ENCODE data around the gene EIF4E2. TPM values are rescaled to one million over a fixed set of nuclear protein-coding genes. Genes with fewer than 3 reads are reported as not detected.

EIF4E2 gene
- total and polyA plus RNA-seq, 2 experiments from 2014 or later: 53.2 to 85.5 TPM

GRCh38 chr2:232611559-232612218 is 61.2 kb downstream of the EIF4E2 start:
- peak; percentile 43 to 61 for DNase-seq (ENCODE audit: low read depth in 1 of 2, low spot score in 1 of 2)
- peak; percentile 89 for TF ChIP-seq CTCF (IDR thresholded peaks at IDR 0.05; ENCODE audit: low read depth, low read length)
- no peaks in the 10 kb centered on the region for H3K27me3 ChIP-seq
- H3K4me1 ChIP-seq (ENCODE audit: low read depth): no peaks in the 10 kb centered on the region
- no peaks in the 10 kb centered on the region for H3K9me3 ChIP-seq (ENCODE audit: low read depth)
- H3K27ac ChIP-seq: no peak overlapping the region
- no peak overlapping the region for H3K4me3 ChIP-seq
- H3K36me3 ChIP-seq: no peaks in the 10 kb centered on the region

DNA sequence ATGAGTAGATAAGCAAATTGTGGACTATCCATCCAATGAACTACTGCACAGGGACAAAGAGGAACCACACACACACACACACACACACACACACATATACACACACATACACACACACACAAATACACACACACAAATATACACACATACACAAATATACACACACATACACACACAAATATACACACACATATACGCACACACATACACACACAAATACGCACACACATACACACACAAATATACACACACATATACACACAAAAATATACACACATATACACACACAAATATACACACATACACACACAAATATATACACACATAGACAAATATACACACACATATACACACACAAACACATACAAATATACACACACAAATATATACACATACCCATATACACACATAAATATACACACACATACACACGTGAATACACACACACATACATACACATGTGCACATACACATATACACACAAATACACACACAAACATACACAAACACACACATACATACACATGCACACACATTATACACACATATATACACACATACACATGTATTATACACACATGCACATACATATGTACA is 63.1 kb downstream of the EIF4E2 start:
- Histone ChIP-seq H3K27me3 (no peaks in the 10 kb centered on the region), H3K27ac (no peak overlapping the region), H3K4me3 (no peak overlapping the region), H3K4me1 (ENCODE audit: low read depth) (no peaks in the 10 kb centered on the region), H3K36me3 (no peaks in the 10 kb centered on the region), H3K9me3 (ENCODE audit: low read depth) (no peaks in the 10 kb centered on the region)
- no peak for DNase-seq (ENCODE audit: low read depth in 1 of 2, low spot score in 1 of 2)
- TF ChIP-seq CTCF (IDR thresholded peaks at IDR 0.05; ENCODE audit: low read depth, low read length): no peak

GRCh38 chr2:232615339-232615738 is 64.8 kb downstream of the EIF4E2 start:
- Histone ChIP-seq H3K4me1 (ENCODE audit: low read depth) (no peaks in the 10 kb centered on the region), H3K9me3 (ENCODE audit: low read depth) (no peaks in the 10 kb centered on the region), H3K27me3 (no peaks in the 10 kb centered on the region), H3K27ac (no peak overlapping the region), H3K36me3 (no peaks in the 10 kb centered on the region), H3K4me3 (no peak overlapping the region)
- no peak for TF ChIP-seq CTCF (IDR thresholded peaks at IDR 0.05; ENCODE audit: low read depth, low read length)
- no peak for DNase-seq (ENCODE audit: low read depth in 1 of 2, low spot score in 1 of 2)

Other genes with a start within 250 kb of the EIF4E2 start
- gene ALPP, start 171.9 kb upstream of the EIF4E2 start, total RNA-seq: not detected in 2 replicates
- not detected in 2 replicates for gene ALPP, start 171.9 kb upstream of the EIF4E2 start, polyA plus RNA-seq
- not detected in 2 replicates for gene ALPG, start 143.8 kb upstream of the EIF4E2 start, total RNA-seq
- not detected in 2 replicates for gene ALPG, start 143.8 kb upstream of the EIF4E2 start, polyA plus RNA-seq
- gene ALPI, start 94.5 kb upstream of the EIF4E2 start, total RNA-seq: not detected in 2 replicates
- not detected in 2 replicates for gene ALPI, start 94.5 kb upstream of the EIF4E2 start, polyA plus RNA-seq
- 1.6 and 2.3 TPM in 2 replicates for gene ECEL1, start 62.9 kb upstream of the EIF4E2 start, total RNA-seq
- 0.70 and 0.80 TPM in 2 replicates for gene ECEL1, start 62.9 kb upstream of the EIF4E2 start, polyA plus RNA-seq
- gene PRSS56, start 30.3 kb upstream of the EIF4E2 start, total RNA-seq: not detected in 2 replicates
- 0.07 TPM in 1 of 2 replicates, not detected in the other for gene PRSS56, start 30.3 kb upstream of the EIF4E2 start, polyA plus RNA-seq
- gene CHRND, start 24.5 kb upstream of the EIF4E2 start, total RNA-seq: 0.09 TPM in 1 of 2 replicates, not detected in the other
- gene CHRND, start 24.5 kb upstream of the EIF4E2 start, polyA plus RNA-seq: 0.05 TPM in 1 of 2 replicates, not detected in the other
- 0.04 TPM in 1 of 2 replicates, not detected in the other for gene CHRNG, start 11.0 kb upstream of the EIF4E2 start, total RNA-seq
- 0.28 and 0.37 TPM in 2 replicates for gene CHRNG, start 11.0 kb upstream of the EIF4E2 start, polyA plus RNA-seq
- 8.3 and 10.6 TPM in 2 replicates for gene TIGD1, start 132 bp upstream of the EIF4E2 start, total RNA-seq
- 12.5 and 14.8 TPM in 2 replicates for gene TIGD1, start 132 bp upstream of the EIF4E2 start, polyA plus RNA-seq
- 3.2 and 8.0 TPM in 2 replicates for gene EFHD1, start 82.9 kb downstream of the EIF4E2 start, total RNA-seq
- 12.4 and 19.5 TPM in 2 replicates for gene EFHD1, start 82.9 kb downstream of the EIF4E2 start, polyA plus RNA-seq
- gene GIGYF2, start 146.6 kb downstream of the EIF4E2 start, total RNA-seq: 34.7 and 52.1 TPM in 2 replicates
- gene GIGYF2, start 146.6 kb downstream of the EIF4E2 start, polyA plus RNA-seq: 36.9 and 37.2 TPM in 2 replicates
- gene KCNJ13, start 225.9 kb downstream of the EIF4E2 start, total RNA-seq: not detected in 2 replicates
- gene KCNJ13, start 225.9 kb downstream of the EIF4E2 start, polyA plus RNA-seq: 0.96 and 1.3 TPM in 2 replicates

Measured in cardiac muscle cell (in vitro differentiated cells and primary cell).